A549 (cell line): ENCODE results near the gene DDIAS. TPM values are rescaled to one million over a fixed set of nuclear protein-coding genes. Genes with fewer than 3 reads are reported as not detected.
"Not testable (repeated sequence)": the region's sequence is repeated elsewhere in the genome, so short reads cannot be mapped to it uniquely, and the experiment has no call there.

Source experiments
- ATAC-seq, 2 experiments: fragments of 200-7000 bp in 1 of 2; fragments of >200 bp in 1 of 2; cut with Nextera tagmentation in 1 of 2; cut with Tn5 transposase in 1 of 2; 3 replicates each; pipeline versions ENCODE4 v1.8.0 to v1.9.1; 2018 to 2020; ENCODE audit warnings: mild to moderate bottlenecking in 1 of 2, moderate library complexity in 1 of 2
- CTCF ChIA-PET: fragments of 300-600 bp; sonication (Branson Sonifier 250); formaldehyde crosslinking; extraction: SDS; loops from one replicate; lab custom pipeline; 2021; ENCODE audit warnings: antibody characterized with exemption, inconsistent platforms; lab: Yijun Ruan, JAX
- POLR2A ChIA-PET: fragments of 350-600 bp; formaldehyde crosslinking; extraction: SDS; loops from one replicate; lab custom pipeline; 2021; ENCODE audit warnings: antibody characterized with exemption, inconsistent platforms; lab: Yijun Ruan, JAX
- DNase-seq, 2 experiments: peaks; one replicate each; pipeline versions ENCODE4 v3.0.0 to v3.0.0-alpha.2; 2011 to 2016; ENCODE audit warnings: low read depth in 1 of 2, low spot score in 1 of 2
- FAIRE-seq: peaks from 2 replicates; lab custom pipeline; 2011; peaks lifted over from hg19 to GRCh38; lab: Jason Lieb, UNC
- H3K27ac ChIP-seq, 2 experiments: fragments of >200 bp; sonication (Bioruptor Twin); formaldehyde crosslinking; 3 replicates each; pipeline ENCODE4 v1.5.1; 2016 to 2017
- H3K4me1 ChIP-seq: fragments of >200 bp; sonication (Bioruptor Twin); formaldehyde crosslinking; 3 replicates; pipeline ENCODE4 v1.6.1; 2016
- H3K4me2 ChIP-seq: fragments of >200 bp; sonication (Bioruptor Twin); formaldehyde crosslinking; 3 replicates; pipeline ENCODE4 v1.6.1; 2016
- H3K4me3 ChIP-seq: fragments of >200 bp; sonication (Bioruptor Twin); formaldehyde crosslinking; 3 replicates; pipeline ENCODE4 v1.5.1; 2016
- H3K9me3 ChIP-seq: fragments of >200 bp; sonication (Bioruptor Twin); formaldehyde crosslinking; 3 replicates; pipeline ENCODE4 v1.6.1; 2016
- BHLHE40 ChIP-seq: IDR thresholded peaks from 2 replicates; pipeline ENCODE4 v1.6.1; 2012; ENCODE audit warnings: low read depth, low read length, inconsistent platforms
- CBX8 ChIP-seq: fragments of 200-600 bp; sonication (generic); IDR thresholded peaks from 2 replicates; pipeline ENCODE4 v1.6.1; 2016
- CEBPB ChIP-seq, 2 experiments: fragments of >200 bp in 1 of 2; sonication (Bioruptor Twin) in 1 of 2; formaldehyde crosslinking in 1 of 2; IDR thresholded peaks; 2 replicates each; pipeline ENCODE4 v1.6.1; 2012 to 2016
- EHF ChIP-seq: fragments of 250-450 bp; sonication (Bioruptor Pico); IDR thresholded peaks from 2 replicates; pipeline ENCODE4 v1.5.0; 2020; ENCODE audit warnings: mild to moderate bottlenecking
- ELK1 ChIP-seq: fragments of 150-350 bp; IDR thresholded peaks from 2 replicates; pipeline ENCODE4 v1.6.1; 2014; ENCODE audit warnings: low read depth, mild to moderate bottlenecking, low read length
- ESRRA ChIP-seq: fragments of 150-350 bp; IDR thresholded peaks from 2 replicates; pipeline ENCODE4 v1.6.1; 2014; ENCODE audit warnings: mild to moderate bottlenecking, low read length, borderline replicate concordance
- FOSL2 ChIP-seq, 2 experiments: fragments of 450-650 bp in 1 of 2; fragments of >200 bp in 1 of 2; sonication (Bioruptor Twin) in 1 of 2; formaldehyde crosslinking; IDR thresholded peaks; 2 replicates each; pipeline versions ENCODE4 v1.5.0 to v1.6.1; 2016 to 2020; ENCODE audit warnings: mild to moderate bottlenecking in 1 of 2, moderate library complexity in 1 of 2
- FOXS1 ChIP-seq: fragments of 250-450 bp; sonication (Bioruptor Pico); IDR thresholded peaks from 2 replicates; pipeline ENCODE4 v1.5.0; 2020; ENCODE audit warnings: mild to moderate bottlenecking, moderate library complexity
- HEYL ChIP-seq: fragments of 250-450 bp; sonication (Bioruptor Pico); IDR thresholded peaks from 2 replicates; pipeline ENCODE4 v1.8.0; 2021; ENCODE audit warnings: mild to moderate bottlenecking, moderate library complexity
- HOXB13 ChIP-seq: fragments of 250-450 bp; sonication (Bioruptor Pico); IDR thresholded peaks from 2 replicates; pipeline ENCODE4 v1.5.0; 2020; ENCODE audit warnings: low read depth, mild to moderate bottlenecking, moderate library complexity
- MAZ ChIP-seq: fragments of 150-350 bp; IDR thresholded peaks from 2 replicates; pipeline ENCODE4 v1.6.1; 2014; ENCODE audit warnings: antibody characterized with exemption, low read depth, low read length, borderline replicate concordance
- NFE2L2 ChIP-seq: fragments of 150-350 bp; conservative IDR thresholded peaks from 2 replicates; pipeline ENCODE4 v1.6.1; 2014; ENCODE audit warnings: low read length
- NPAS2 ChIP-seq: fragments of 250-450 bp; sonication (Bioruptor Pico); IDR thresholded peaks from 2 replicates; pipeline ENCODE4 v1.8.0; 2022; ENCODE audit warnings: mild to moderate bottlenecking, moderate library complexity, borderline replicate concordance
- NR3C1 ChIP-seq: fragments of >200 bp; sonication (Bioruptor Twin); formaldehyde crosslinking; IDR thresholded peaks from 3 replicates; pipeline ENCODE4 v1.6.1; 2017
- RCOR1 ChIP-seq: fragments of 150-350 bp; IDR thresholded peaks from 2 replicates; pipeline ENCODE4 v1.6.1; 2014; ENCODE audit warnings: antibody characterized with exemption, low read length, low read depth
- SMC3 ChIP-seq: fragments of >200 bp; sonication (Bioruptor Twin); formaldehyde crosslinking; IDR thresholded peaks from 3 replicates; pipeline ENCODE4 v1.6.1; 2018; ENCODE audit warnings: inconsistent platforms
- TP53 ChIP-seq: fragments of 250-450 bp; sonication (Bioruptor Pico); IDR thresholded peaks from 2 replicates; pipeline ENCODE4 v1.5.0; 2021; ENCODE audit warnings: mild to moderate bottlenecking, moderate library complexity
- ZNF302 ChIP-seq: fragments of 250-450 bp; sonication (Bioruptor Pico); IDR thresholded peaks from 2 replicates; pipeline ENCODE4 v1.9.0; 2021; ENCODE audit warnings: inconsistent platforms, mild to moderate bottlenecking, moderate library complexity
- WGBS: methylation state at CpG from one replicate; pipeline ENCODE4 v1.1.6; 2017; ENCODE audit errors: missing lambda C conversion rate; 5-methylcytosine and 5-hydroxymethylcytosine counted together
- polyA plus RNA-seq, 4 experiments: library from polyadenylated mRNA; depleted of rRNA in 3 of 4; stranded (reverse); fragments of >200 nt; fragmentation: RNase III in 1 of 4; extraction: RNeasy Plus Mini Kit Qiagen cat#74134 plus additional on column Dnase treatment in 1 of 4; gene quantifications; 2 replicates in 3 of 4; 3 replicates in 1 of 4; pipeline ENCODE4 v1.2.3, GENCODE V29; 2011 to 2017

Gene DDIAS
- polyA plus RNA-seq, 2 of the 4 experiments (the other 2 are of a cell fraction) = 14.7 to 23.9 TPM

DNA sequence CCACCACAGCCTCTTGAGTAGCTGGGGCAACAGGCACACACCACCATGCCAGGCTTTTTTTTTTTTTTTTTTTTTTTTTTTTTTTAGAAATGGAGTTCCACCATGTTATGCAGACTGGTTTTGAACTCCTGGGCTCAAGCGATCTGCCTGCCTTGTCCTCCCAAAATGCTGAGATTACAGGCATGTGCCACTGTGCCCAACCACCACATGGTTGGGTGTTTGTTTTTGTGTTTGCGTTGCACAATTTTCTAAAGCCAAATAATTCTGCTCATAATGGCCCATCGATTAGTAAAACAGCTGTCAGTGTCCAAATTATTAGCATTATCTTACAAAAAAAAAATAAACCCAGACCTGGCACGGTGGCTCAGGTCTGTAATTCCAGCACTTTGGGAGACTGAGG is 65.8 kb downstream of the DDIAS start:
- Histone ChIP-seq H3K4me1 (no peaks in the 10 kb centered on the region), H3K27ac (no peak overlapping the region), H3K4me3 (no peak overlapping the region), H3K4me2 (no peak overlapping the region), H3K9me3 (no peaks in the 10 kb centered on the region)
- ATAC-seq (no peak), FAIRE-seq (no peak), DNase-seq (no peak)
- WGBS = 68% methylated on average over 4 of the region's 4 CpGs
- CTCF ChIA-PET = no interaction called here
- POLR2A ChIA-PET = no interaction called here
- TF ChIP-seq ESRRA (no peak), HEYL (CRISPR knock-in tag) (no peak), BHLHE40 (no peak), FOSL2 (IDR thresholded peaks at IDR 0.05) (no peak), FOSL2 (CRISPR knock-in tag; IDR thresholded peaks at IDR 0.05) (no peak), NPAS2 (CRISPR knock-in tag) (no peak), HOXB13 (CRISPR knock-in tag) (no peak), NR3C1 (no peak), MAZ (no peak)

DNA sequence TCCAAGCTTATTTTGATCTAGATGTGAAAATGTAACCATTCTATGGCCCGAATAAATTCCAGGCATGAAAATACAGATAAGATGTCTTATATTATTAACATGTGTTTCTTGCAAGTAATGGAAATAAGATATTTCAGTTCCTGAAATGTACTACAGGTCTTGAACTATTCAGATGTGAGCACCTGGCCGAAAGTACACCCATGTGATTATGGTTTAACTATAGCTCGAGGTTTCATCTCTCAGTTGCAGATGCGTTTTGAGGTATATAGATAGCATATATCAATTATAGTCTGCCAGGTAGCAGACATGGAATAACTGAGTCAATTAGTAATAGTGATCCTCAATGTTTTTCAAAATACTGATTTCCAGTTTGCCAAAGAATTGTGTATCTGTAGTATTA is 68.3 kb downstream of the DDIAS start:
- no peak overlapping the region for H3K4me3 ChIP-seq
- H3K4me2 ChIP-seq = no peak overlapping the region
- FAIRE-seq (no peak), DNase-seq (no peak), ATAC-seq (no peak)
- no peak overlapping the region for H3K27ac ChIP-seq
- no peaks in the 10 kb centered on the region for H3K9me3 ChIP-seq
- no peaks in the 10 kb centered on the region for H3K4me1 ChIP-seq
- WGBS = 70% methylated on average over 4 of the region's 4 CpGs
- no peak for TF ChIP-seq RCOR1
- TF ChIP-seq NFE2L2 = no peak
- TF ChIP-seq EHF = no peak
- TF ChIP-seq TP53 = no peak
- no peak for TF ChIP-seq FOXS1 (CRISPR knock-in tag)
- TF ChIP-seq CBX8 = no peak
- TF ChIP-seq CEBPB (IDR thresholded peaks at IDR 0.05) = no peak
- POLR2A ChIA-PET = no interaction called here
- CTCF ChIA-PET = interaction anchor here (0.9 kb wide), 1 partner anchor 43 kb away, joined by 3 read pairs; no protein-coding TSS in a partner anchor

- H3K9me3 ChIP-seq, ATAC-seq, FAIRE-seq, H3K4me3 ChIP-seq, H3K27ac ChIP-seq, DNase-seq, H3K4me2 ChIP-seq, H3K4me1 ChIP-seq, POLR2A ChIA-PET: not testable (repeated sequence)
- CTCF ChIA-PET = interaction anchor here (0.7 kb wide), 1 partner anchor 101 kb away, joined by 3 read pairs; the partner anchor contains the start of gene RAB30
- 96% methylated on average over 21 of the region's 60 CpGs for WGBS
These were observed 69.1 kb downstream of the DDIAS start for GRCh38 chr11:82970507-82971083.

DNA sequence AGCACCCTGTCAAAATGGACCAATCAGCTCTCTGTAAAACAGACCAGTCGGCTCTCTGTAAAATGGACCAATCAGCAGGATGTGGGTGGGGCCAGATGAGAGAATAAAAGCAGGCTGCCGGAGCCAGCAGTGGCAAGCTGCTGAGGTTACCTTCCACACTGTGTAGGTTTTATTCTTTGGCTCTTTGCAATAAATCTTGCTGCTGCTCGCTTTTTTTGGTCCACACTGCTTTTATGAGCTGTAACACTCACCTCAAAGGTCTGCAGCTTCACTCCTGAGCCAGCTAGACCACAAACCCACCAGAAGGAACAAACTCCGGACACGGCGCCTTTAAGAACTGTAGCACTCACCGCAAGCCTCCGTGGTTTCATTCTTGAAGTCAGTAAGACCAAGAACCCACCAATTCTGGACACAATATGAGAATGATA is 70.0 kb downstream of the DDIAS start:
- H3K4me2 ChIP-seq, FAIRE-seq, H3K4me1 ChIP-seq, ATAC-seq, POLR2A ChIA-PET, H3K27ac ChIP-seq, H3K4me3 ChIP-seq, DNase-seq, H3K9me3 ChIP-seq: not testable (repeated sequence)
- 90% methylated on average over 8 of the region's 8 CpGs for WGBS
- CTCF ChIA-PET = interaction anchor here (1.0 kb wide), 2 partner anchors 9 to 254 kb away, joined by 3 to 5 read pairs; no protein-coding TSS in a partner anchor

- 41% methylated on average over 1 of the region's 1 CpG for WGBS
- Histone ChIP-seq H3K27ac (no peak overlapping the region), H3K9me3 (no peaks in the 10 kb centered on the region), H3K4me2 (no peak overlapping the region), H3K4me1 (no peaks in the 10 kb centered on the region), H3K4me3 (no peak overlapping the region)
- no peak for DNase-seq
- CTCF ChIA-PET = interaction anchor here (1.0 kb wide), 2 partner anchors 9 to 253 kb away, joined by 3 to 5 read pairs; no protein-coding TSS in a partner anchor
- ATAC-seq = no peak
- POLR2A ChIA-PET = no interaction called here
- FAIRE-seq = no peak
- no peak for TF ChIP-seq SMC3
- TF ChIP-seq ELK1 = no peak
- TF ChIP-seq ZNF302 = no peak
These were observed 70.6 kb downstream of the DDIAS start for GRCh38 chr11:82972103-82972502.
